Urinary bladder (tissue), 4 donors: ENCODE results near the gene OSBPL2. TPM values are rescaled to one million over a fixed set of nuclear protein-coding genes. Genes with fewer than 3 reads are reported as not detected.

ENCODE experiments used
- DNase-seq: peaks from one replicate; pipeline ENCODE4 v3.0.0-alpha.2; 2015; ENCODE audit errors: extremely low spot score
- H3K27ac ChIP-seq: one replicate; pipeline ENCODE4 v1.5.1; 2013; ENCODE audit warnings: low read depth, mild to moderate bottlenecking, moderate library complexity
- H3K36me3 ChIP-seq: one replicate; pipeline ENCODE4 v1.6.1; 2013; ENCODE audit warnings: mild to moderate bottlenecking, moderate library complexity; ENCODE audit not compliant: insufficient read depth
- H3K4me1 ChIP-seq: one replicate; pipeline ENCODE4 v1.6.1; 2013; ENCODE audit warnings: mild to moderate bottlenecking, moderate library complexity; ENCODE audit not compliant: insufficient read depth
- H3K4me3 ChIP-seq: one replicate; pipeline ENCODE4 v1.5.1; 2013; ENCODE audit warnings: low read depth, low read length
- WGBS: extraction: QIAGEN DNeasy Blood & Tissue Kit; methylation state at CpG from one replicate; pipeline ENCODE4 v1.1.7; 2013; 5-methylcytosine and 5-hydroxymethylcytosine counted together
- polyA plus RNA-seq: library from polyadenylated mRNA; stranded (reverse); fragments of 200-250 nt; gene quantifications from one replicate; pipeline ENCODE4 v1.2.3, GENCODE V29; 2013
- total RNA-seq: library from RNA; depleted of rRNA; stranded (reverse); fragments of >200 nt; gene quantifications from one replicate; pipeline ENCODE4 v1.2.3, GENCODE V29; 2014
- donor health status: healthy with polysubstance abuse.
- donor health status: healthy.

Gene OSBPL2
- total and polyA plus RNA-seq, 2 donors: 24.7 to 40.1 TPM

- H3K4me3 ChIP-seq: no peak overlapping the region
- 89% methylated on average over 52 of the region's 52 CpGs for WGBS
- no peak for DNase-seq
- no peaks in the 10 kb centered on the region for H3K4me1 ChIP-seq
- peaks cover 13% of the 10 kb centered on the region for H3K36me3 ChIP-seq
- no peak overlapping the region for H3K27ac ChIP-seq
Measured at GRCh38 chr20:62323146-62323979, 85.0 kb downstream of the OSBPL2 start.

- Histone ChIP-seq H3K27ac (no peak overlapping the region), H3K4me3 (no peak overlapping the region), H3K36me3 (peaks cover 13% of the 10 kb centered on the region), H3K4me1 (no peaks in the 10 kb centered on the region)
- DNase-seq: no peak
- 82% methylated on average over 25 of the region's 25 CpGs for WGBS
Measured at GRCh38 chr20:62323980-62324906, 85.9 kb downstream of the OSBPL2 start.

GRCh38 chr20:62325172-62325905 is 87.0 kb downstream of the OSBPL2 start:
- Histone ChIP-seq H3K4me1 (no peaks in the 10 kb centered on the region), H3K4me3 (no peak overlapping the region), H3K36me3 (peaks cover 15% of the 10 kb centered on the region), H3K27ac (no peak overlapping the region)
- 90% methylated on average over 14 of the region's 14 CpGs for WGBS
- no peak for DNase-seq

GRCh38 chr20:62326559-62326958 is 88.2 kb downstream of the OSBPL2 start:
- no peak overlapping the region for H3K4me3 ChIP-seq
- peaks cover 15% of the 10 kb centered on the region for H3K36me3 ChIP-seq
- no peak for DNase-seq
- WGBS: 94% methylated on average over 14 of the region's 14 CpGs
- H3K4me1 ChIP-seq: no peaks in the 10 kb centered on the region
- H3K27ac ChIP-seq: no peak overlapping the region

GRCh38 chr20:62326959-62327725 is 88.8 kb downstream of the OSBPL2 start:
- no peak for DNase-seq
- no peak overlapping the region for H3K4me3 ChIP-seq
- no peak overlapping the region for H3K27ac ChIP-seq
- H3K36me3 ChIP-seq: peaks cover 12% of the 10 kb centered on the region
- no peaks in the 10 kb centered on the region for H3K4me1 ChIP-seq
- 87% methylated on average over 30 of the region's 30 CpGs for WGBS

GRCh38 chr20:62327726-62328495 is 89.6 kb downstream of the OSBPL2 start:
- DNase-seq: no peak
- Histone ChIP-seq H3K27ac (no peak overlapping the region), H3K4me3 (no peak overlapping the region), H3K4me1 (no peaks in the 10 kb centered on the region), H3K36me3 (peaks cover 12% of the 10 kb centered on the region)
- 90% methylated on average over 33 of the region's 33 CpGs for WGBS

- H3K4me3 ChIP-seq: no peak overlapping the region
- WGBS: 86% methylated on average over 26 of the region's 26 CpGs
Measured at GRCh38 chr20:62328684-62329388, 90.5 kb downstream of the OSBPL2 start.

GRCh38 chr20:62329389-62330377 is 91.4 kb downstream of the OSBPL2 start:
- Histone ChIP-seq H3K4me3 (no peak overlapping the region), H3K27ac (no peak overlapping the region), H3K4me1 (no peaks in the 10 kb centered on the region), H3K36me3 (peaks cover 13% of the 10 kb centered on the region)
- DNase-seq: no peak
- WGBS: 93% methylated on average over 37 of the region's 37 CpGs

More at GRCh38 chr20:62328684-62329388, 90.5 kb downstream of the OSBPL2 start:
- Histone ChIP-seq H3K27ac (no peak overlapping the region), H3K36me3 (peaks cover 10% of the 10 kb centered on the region), H3K4me1 (no peaks in the 10 kb centered on the region)
- no peak for DNase-seq

GRCh38 chr20:62330576-62331317 is 92.4 kb downstream of the OSBPL2 start:
- peaks cover 11% of the 10 kb centered on the region for H3K36me3 ChIP-seq
- no peak overlapping the region for H3K27ac ChIP-seq
- no peaks in the 10 kb centered on the region for H3K4me1 ChIP-seq
- H3K4me3 ChIP-seq: no peak overlapping the region
- DNase-seq: no peak
- WGBS: 89% methylated on average over 46 of the region's 46 CpGs

- H3K36me3 ChIP-seq: peaks cover 10% of the 10 kb centered on the region
- no peak overlapping the region for H3K27ac ChIP-seq
- 90% methylated on average over 19 of the region's 19 CpGs for WGBS
- no peaks in the 10 kb centered on the region for H3K4me1 ChIP-seq
- no peak for DNase-seq
- no peak overlapping the region for H3K4me3 ChIP-seq
Measured at GRCh38 chr20:62331347-62331746, 93.0 kb downstream of the OSBPL2 start.
